ENCODE data around the gene ACSL6.

ACSL6 gene

GRCh38 chr5:132011622-132012343 lies at the start of gene ACSL6:
Gene ACSL6, minus strand, starts transcription at chr5:132011658. Its CDS starts 105 bp downstream, at chr5:132011553.
- peak; percentile 28 to 36 for DNase-seq (ENCODE audit: low read depth in 1 of 2, low spot score in 1 of 2)

- DNase-seq (ENCODE audit: low read depth in 1 of 2, low spot score in 1 of 2), result no peak
These were observed 49.2 kb upstream of the ACSL6 start, which contains the start of gene IL3 for GRCh38 chr5:132060501-132061161. Gene IL3, plus strand, starts transcription at chr5:132060655. Its CDS starts 52 bp downstream, at chr5:132060707.

- peak in 1 of 2 donors; percentile 1 for DNase-seq (ENCODE audit: low read depth in 1 of 2, low spot score in 1 of 2)
These were observed 48.4 kb upstream of the ACSL6 start for GRCh38 chr5:132059696-132060500.

GRCh38 chr5:132059043-132059695 lies 47.7 kb upstream of the ACSL6 start:
- DNase-seq (ENCODE audit: low read depth in 1 of 2, low spot score in 1 of 2), result peak in 1 of 2 donors; percentile 2

GRCh38 chr5:132058646-132059042 lies 47.2 kb upstream of the ACSL6 start:
- no peak for DNase-seq (ENCODE audit: low read depth in 1 of 2, low spot score in 1 of 2)

- no peak for DNase-seq (ENCODE audit: low read depth in 1 of 2, low spot score in 1 of 2)
These were observed 46.2 kb upstream of the ACSL6 start for GRCh38 chr5:132057498-132058255.

- no peak for DNase-seq (ENCODE audit: low read depth in 1 of 2, low spot score in 1 of 2)
These were observed 45.4 kb upstream of the ACSL6 start for GRCh38 chr5:132056610-132057497.

GRCh38 chr5:132055808-132056609 lies 44.6 kb upstream of the ACSL6 start:
- peak in 1 of 2 donors; percentile 16 for DNase-seq (ENCODE audit: low read depth in 1 of 2, low spot score in 1 of 2)

GRCh38 chr5:132055441-132055807 lies 44.0 kb upstream of the ACSL6 start:
- no peak for DNase-seq (ENCODE audit: low read depth in 1 of 2, low spot score in 1 of 2)

GRCh38 chr5:132054697-132055440 lies 43.4 kb upstream of the ACSL6 start:
- DNase-seq (ENCODE audit: low read depth in 1 of 2, low spot score in 1 of 2), result peak in 1 of 2 donors; percentile 0

- DNase-seq (ENCODE audit: low read depth in 1 of 2, low spot score in 1 of 2), result no peak
These were observed 42.7 kb upstream of the ACSL6 start for GRCh38 chr5:132054031-132054696.

- DNase-seq (ENCODE audit: low read depth in 1 of 2, low spot score in 1 of 2), result no peak
These were observed 42.0 kb upstream of the ACSL6 start for GRCh38 chr5:132053483-132053882.

- no peak for DNase-seq (ENCODE audit: low read depth in 1 of 2, low spot score in 1 of 2)
These were observed 41.1 kb upstream of the ACSL6 start for GRCh38 chr5:132052520-132052919.

- no peak for DNase-seq (ENCODE audit: low read depth in 1 of 2, low spot score in 1 of 2)
These were observed 39.4 kb upstream of the ACSL6 start for GRCh38 chr5:132050661-132051552.

- no peak for DNase-seq (ENCODE audit: low read depth in 1 of 2, low spot score in 1 of 2)
These were observed 38.7 kb upstream of the ACSL6 start for GRCh38 chr5:132050136-132050535.

GRCh38 chr5:132049559-132049958 lies 38.1 kb upstream of the ACSL6 start:
- peak in 1 of 2 donors; percentile 0 for DNase-seq (ENCODE audit: low read depth in 1 of 2, low spot score in 1 of 2)
